HG03045 (cell line): ENCODE data around the gene CTIF.

Experiments
- ATAC-seq: cut with Tn5 transposase; IDR thresholded peaks from one replicate; pipeline ENCODE4 v1.9.1; 2021; ENCODE audit warnings: mild to moderate bottlenecking, moderate library complexity; ENCODE audit not compliant: unreplicated experiment

CTIF gene

GRCh38 chr18:48550101-48550729 is 11.4 kb downstream of the CTIF start:
- ATAC-seq, result no peak

- no peak for ATAC-seq
Measured at GRCh38 chr18:48551100-48551499, 12.3 kb downstream of the CTIF start.

- ATAC-seq, result no peak
Measured at GRCh38 chr18:48552130-48552529, 13.3 kb downstream of the CTIF start.

- no peak for ATAC-seq
Measured at GRCh38 chr18:48553236-48553635, 14.4 kb downstream of the CTIF start.

- no peak for ATAC-seq
Measured at GRCh38 chr18:48554610-48555400, 16.0 kb downstream of the CTIF start.

- ATAC-seq, result no peak
Measured at GRCh38 chr18:48555465-48555995, 16.7 kb downstream of the CTIF start.

GRCh38 chr18:48557640-48558174 is 18.9 kb downstream of the CTIF start:
- ATAC-seq, result no peak

GRCh38 chr18:48558248-48558647 is 19.4 kb downstream of the CTIF start:
- no peak for ATAC-seq

- no peak for ATAC-seq
Measured at GRCh38 chr18:48560491-48560890, 21.7 kb downstream of the CTIF start.

GRCh38 chr18:48562075-48562474 is 23.2 kb downstream of the CTIF start:
- ATAC-seq, result no peak

GRCh38 chr18:48563027-48563426 is 24.2 kb downstream of the CTIF start:
- ATAC-seq, result no peak

GRCh38 chr18:48564139-48564538 is 25.3 kb downstream of the CTIF start:
- ATAC-seq, result no peak

- ATAC-seq, result no peak
Measured at GRCh38 chr18:48565105-48565504, 26.3 kb downstream of the CTIF start.

GRCh38 chr18:48566589-48566988 is 27.8 kb downstream of the CTIF start:
- no peak for ATAC-seq

- no peak for ATAC-seq
Measured at GRCh38 chr18:48567388-48567787, 28.6 kb downstream of the CTIF start.

GRCh38 chr18:48569139-48569914 is 30.5 kb downstream of the CTIF start:
- ATAC-seq, result no peak

GRCh38 chr18:48569915-48570264 is 31.1 kb downstream of the CTIF start:
- ATAC-seq, result no peak

- ATAC-seq, result no peak
Measured at GRCh38 chr18:48570313-48570712, 31.5 kb downstream of the CTIF start.

GRCh38 chr18:48571639-48572384 is 33.0 kb downstream of the CTIF start:
- no peak for ATAC-seq

GRCh38 chr18:48572402-48573126 is 33.7 kb downstream of the CTIF start:
- ATAC-seq, result no peak
